GM12864 (cell line): ENCODE data around the gene PLA2G6.
A peak's percentile ranks its signal among the peaks of the same experiment; 100 is the strongest.

ENCODE experiments used
- DNase-seq: peaks from one replicate; pipeline ENCODE4 v3.0.0-alpha.2; 2011; ENCODE audit warnings: low read depth
- H3K4me3 ChIP-seq: 2 replicates; pipeline ENCODE4 v1.5.1; 2011; ENCODE audit warnings: mild to moderate bottlenecking, low read depth, low read length, control low read depth
- TF ChIP-seq, protein P1 (sequence below): IDR thresholded peaks from 2 replicates; pipeline ENCODE4 v1.5.1; 2011; ENCODE audit warnings: low read depth, mild to moderate bottlenecking, moderate library complexity, low read length, control low read depth, inconsistent platforms; ENCODE audit errors: missing control alignments

The PLA2G6 gene

GRCh38 chr22:38107692-38108515 lies 73.7 kb downstream of the PLA2G6 start:
- TF ChIP-seq, protein P1, sequence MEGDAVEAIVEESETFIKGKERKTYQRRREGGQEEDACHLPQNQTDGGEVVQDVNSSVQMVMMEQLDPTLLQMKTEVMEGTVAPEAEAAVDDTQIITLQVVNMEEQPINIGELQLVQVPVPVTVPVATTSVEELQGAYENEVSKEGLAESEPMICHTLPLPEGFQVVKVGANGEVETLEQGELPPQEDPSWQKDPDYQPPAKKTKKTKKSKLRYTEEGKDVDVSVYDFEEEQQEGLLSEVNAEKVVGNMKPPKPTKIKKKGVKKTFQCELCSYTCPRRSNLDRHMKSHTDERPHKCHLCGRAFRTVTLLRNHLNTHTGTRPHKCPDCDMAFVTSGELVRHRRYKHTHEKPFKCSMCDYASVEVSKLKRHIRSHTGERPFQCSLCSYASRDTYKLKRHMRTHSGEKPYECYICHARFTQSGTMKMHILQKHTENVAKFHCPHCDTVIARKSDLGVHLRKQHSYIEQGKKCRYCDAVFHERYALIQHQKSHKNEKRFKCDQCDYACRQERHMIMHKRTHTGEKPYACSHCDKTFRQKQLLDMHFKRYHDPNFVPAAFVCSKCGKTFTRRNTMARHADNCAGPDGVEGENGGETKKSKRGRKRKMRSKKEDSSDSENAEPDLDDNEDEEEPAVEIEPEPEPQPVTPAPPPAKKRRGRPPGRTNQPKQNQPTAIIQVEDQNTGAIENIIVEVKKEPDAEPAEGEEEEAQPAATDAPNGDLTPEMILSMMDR: no peak
- no peak overlapping the region for H3K4me3 ChIP-seq
- no peak for DNase-seq

GRCh38 chr22:38106814-38107578 lies 74.6 kb downstream of the PLA2G6 start:
- H3K4me3 ChIP-seq: no peak overlapping the region
- no peak for DNase-seq
- TF ChIP-seq, protein P1: no peak

GRCh38 chr22:38104084-38104483 lies 77.5 kb downstream of the PLA2G6 start:
- TF ChIP-seq, protein P1: peak; percentile 39
- H3K4me3 ChIP-seq: no peak overlapping the region
- DNase-seq: no peak

- H3K4me3 ChIP-seq: no peak overlapping the region
- DNase-seq: no peak
- TF ChIP-seq, protein P1: no peak
Measured at GRCh38 chr22:38103641-38104040, 78.0 kb downstream of the PLA2G6 start.

- no peak for DNase-seq
- no peak overlapping the region for H3K4me3 ChIP-seq
- TF ChIP-seq, protein P1: no peak
Measured at GRCh38 chr22:38098410-38099249, 83.0 kb downstream of the PLA2G6 start.

DNA sequence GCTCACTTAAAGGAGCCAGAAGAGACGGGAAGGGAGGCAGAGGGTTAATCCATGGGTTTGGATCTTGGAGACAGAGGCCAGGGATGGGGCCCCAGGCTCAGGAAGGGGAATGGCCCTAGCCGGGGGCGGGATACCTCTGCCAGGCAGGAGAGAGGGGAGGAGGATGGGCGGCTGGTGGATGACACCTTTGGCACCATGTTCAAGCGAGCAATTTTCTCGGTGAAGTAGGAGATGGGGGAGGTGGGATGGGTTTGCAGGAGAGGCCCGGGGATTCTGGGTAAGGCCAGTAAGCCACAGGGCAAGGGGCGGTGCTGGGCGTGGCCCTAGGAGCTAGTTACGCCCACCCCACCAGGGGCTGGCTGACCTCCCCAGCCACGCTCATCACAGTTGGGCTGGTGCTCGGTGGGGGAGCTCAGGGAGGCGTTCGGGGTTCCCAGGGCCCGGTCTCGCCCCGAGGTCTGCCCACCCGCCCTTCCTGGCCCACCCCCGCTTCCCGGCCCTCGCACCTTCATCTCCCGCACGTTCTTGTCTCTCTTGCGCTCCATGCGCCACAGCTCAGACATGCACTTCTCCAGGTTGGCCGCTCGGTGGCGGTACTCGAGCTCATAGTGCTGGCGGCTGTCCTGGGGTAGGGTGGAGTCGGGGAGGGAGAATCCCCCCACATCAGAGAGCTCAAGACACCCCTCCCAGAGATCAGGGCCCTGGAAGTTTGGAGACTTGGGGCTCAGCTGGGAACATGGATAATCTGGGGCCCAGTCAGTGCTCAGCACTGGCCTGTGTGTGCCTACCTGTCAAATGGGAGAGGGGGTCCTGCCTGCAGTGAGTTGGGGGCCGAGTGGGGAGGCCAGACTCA lies 83.8 kb downstream of the PLA2G6 start:
- DNase-seq: no peak
- H3K4me3 ChIP-seq: no peak overlapping the region
- TF ChIP-seq, protein P1: peak; percentile 2
